Measurements from ENCODE around the gene KIFBP. TPM values are rescaled to one million over a fixed set of nuclear protein-coding genes. Genes with fewer than 3 reads are reported as not detected.

Gene KIFBP
- polyA plus RNA-seq, 3 donors = 0.52 to 4.0 (median 1.4) TPM

DNA sequence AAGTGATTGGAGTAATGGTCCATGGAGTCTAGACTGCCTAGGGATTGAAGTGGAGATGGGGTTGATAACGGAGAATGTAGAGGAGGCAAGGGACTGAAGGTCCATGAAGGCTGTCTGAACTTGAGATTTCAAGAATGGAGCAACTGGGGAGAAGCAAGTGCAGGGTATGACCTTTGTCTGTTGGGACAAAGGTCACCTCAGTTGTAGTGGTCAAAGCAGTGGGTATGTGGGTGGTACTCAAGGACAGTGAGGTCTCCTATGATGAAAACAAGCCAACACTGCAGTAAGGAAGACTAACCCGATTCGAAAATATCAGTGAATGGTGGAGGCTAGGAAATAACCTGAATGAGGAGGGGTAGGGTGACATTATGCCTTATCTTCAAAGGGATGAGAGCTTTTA is 38.0 kb upstream of the KIFBP start:
- Histone ChIP-seq H3K4me3 (replicated peaks in 1 of 3; ENCODE audit: low read depth in 2 of 3, low read length in 3 of 3) (no peak overlapping the region), H3K4me1 (ENCODE audit: control insufficient read depth in 1 of 2, insufficient read depth in 2 of 2, low read length in 2 of 2) (peaks cover 8 to 9% of the 10 kb centered on the region in 2 donors), H3K4me2 (replicated peaks; ENCODE audit: extremely low read depth, low read length, poor library complexity, severe bottlenecking) (no peak overlapping the region), H3K9ac (ENCODE audit: insufficient read depth, low read length, poor library complexity, severe bottlenecking) (no peak overlapping the region), H3K9me3 (replicated peaks in 1 of 2; ENCODE audit: control insufficient read depth in 1 of 2, insufficient read depth in 1 of 2, low read length in 2 of 2) (no peaks in the 10 kb centered on the region), H3K36me3 (replicated peaks in 1 of 2; ENCODE audit: control insufficient read depth in 1 of 2, insufficient read depth in 2 of 2, low read length in 2 of 2) (peaks cover 27 to 49% of the 10 kb centered on the region in 2 donors), H2AFZ (ENCODE audit: insufficient read depth, low read depth, low read length, poor library complexity, severe bottlenecking) (no peak overlapping the region), H4K20me1 (ENCODE audit: insufficient read depth, low read length) (no peaks in the 10 kb centered on the region), H3K27ac (ENCODE audit: low read depth in 1 of 2, low read length in 2 of 2) (no peak overlapping the region), H3K79me2 (ENCODE audit: insufficient read depth, low read length) (no peaks in the 10 kb centered on the region), H3K27me3 (ENCODE audit: control insufficient read depth in 2 of 2, insufficient read depth in 2 of 2, low read length in 2 of 2) (no peaks in the 10 kb centered on the region)
- intact Hi-C loops (cut with micrococcal nuclease) = no loop called here
- Mint-ChIP-seq H3K4me1 (peaks cover 6% of the 10 kb centered on the region), H3K27me3 (ENCODE audit: low read depth in 3 of 3) (peaks cover 0 to 2% (median 0%) of the 10 kb centered on the region in 3 donors), H3K4me3 (no peak overlapping the region), H3K27ac (no peak overlapping the region), H3K9me3 (no peaks in the 10 kb centered on the region), H3K36me3 (peaks cover 1 to 21% of the 10 kb centered on the region in 2 donors)
- TF ChIP-seq, protein P1, sequence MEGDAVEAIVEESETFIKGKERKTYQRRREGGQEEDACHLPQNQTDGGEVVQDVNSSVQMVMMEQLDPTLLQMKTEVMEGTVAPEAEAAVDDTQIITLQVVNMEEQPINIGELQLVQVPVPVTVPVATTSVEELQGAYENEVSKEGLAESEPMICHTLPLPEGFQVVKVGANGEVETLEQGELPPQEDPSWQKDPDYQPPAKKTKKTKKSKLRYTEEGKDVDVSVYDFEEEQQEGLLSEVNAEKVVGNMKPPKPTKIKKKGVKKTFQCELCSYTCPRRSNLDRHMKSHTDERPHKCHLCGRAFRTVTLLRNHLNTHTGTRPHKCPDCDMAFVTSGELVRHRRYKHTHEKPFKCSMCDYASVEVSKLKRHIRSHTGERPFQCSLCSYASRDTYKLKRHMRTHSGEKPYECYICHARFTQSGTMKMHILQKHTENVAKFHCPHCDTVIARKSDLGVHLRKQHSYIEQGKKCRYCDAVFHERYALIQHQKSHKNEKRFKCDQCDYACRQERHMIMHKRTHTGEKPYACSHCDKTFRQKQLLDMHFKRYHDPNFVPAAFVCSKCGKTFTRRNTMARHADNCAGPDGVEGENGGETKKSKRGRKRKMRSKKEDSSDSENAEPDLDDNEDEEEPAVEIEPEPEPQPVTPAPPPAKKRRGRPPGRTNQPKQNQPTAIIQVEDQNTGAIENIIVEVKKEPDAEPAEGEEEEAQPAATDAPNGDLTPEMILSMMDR (IDR thresholded peaks at IDR 0.05) = no peak
- WGBS (ENCODE audit: insufficient coverage) = 92% methylated on average over 3 of the region's 3 CpGs
- no peak for DNase-seq

DNA sequence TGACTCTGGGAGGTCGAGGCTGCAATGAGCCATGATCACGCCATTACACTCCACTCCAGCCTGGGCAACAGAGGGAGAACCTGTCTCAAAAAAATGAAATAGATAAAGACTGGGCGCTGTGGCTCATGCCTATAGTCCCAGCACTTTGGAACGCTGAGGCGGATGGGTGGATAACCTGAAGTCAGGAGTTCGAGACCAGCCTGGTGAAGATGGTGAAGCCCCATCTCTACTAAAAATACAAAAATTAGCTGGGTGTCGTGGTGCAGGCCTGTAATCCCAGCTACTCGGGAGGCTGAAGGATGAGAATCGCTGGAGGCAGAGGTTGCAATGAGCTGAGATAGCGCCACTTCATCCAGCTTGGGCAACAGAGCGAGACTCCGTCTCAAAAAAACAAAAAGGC is 33.7 kb upstream of the KIFBP start:
- Histone ChIP-seq H4K20me1 (ENCODE audit: insufficient read depth, low read length) (peaks cover 29% of the 10 kb centered on the region), H3K27ac (ENCODE audit: low read depth in 1 of 2, low read length in 2 of 2) (peak overlapping the region in 1 of 2 donors; percentile 99)
- peak overlapping the region in 6 of 7 donors; percentile 15 to 99 (median 63) for H3K27ac Mint-ChIP-seq

More for the DNA sequence above, 33.7 kb upstream of the KIFBP start:
- Histone ChIP-seq H3K4me3 (replicated peaks in 1 of 3; ENCODE audit: low read depth in 2 of 3, low read length in 3 of 3) (no peak overlapping the region), H3K4me2 (replicated peaks; ENCODE audit: extremely low read depth, low read length, poor library complexity, severe bottlenecking) (no peak overlapping the region), H3K9me3 (replicated peaks in 1 of 2; ENCODE audit: control insufficient read depth in 1 of 2, insufficient read depth in 1 of 2, low read length in 2 of 2) (no peaks in the 10 kb centered on the region), H3K27me3 (ENCODE audit: control insufficient read depth in 2 of 2, insufficient read depth in 2 of 2, low read length in 2 of 2) (no peaks in the 10 kb centered on the region), H3K9ac (ENCODE audit: insufficient read depth, low read length, poor library complexity, severe bottlenecking) (no peak overlapping the region), H3K79me2 (ENCODE audit: insufficient read depth, low read length) (peaks cover 41% of the 10 kb centered on the region), H3K36me3 (replicated peaks in 1 of 2; ENCODE audit: control insufficient read depth in 1 of 2, insufficient read depth in 2 of 2, low read length in 2 of 2) (peaks cover 6 to 21% of the 10 kb centered on the region in 2 donors), H3K4me1 (ENCODE audit: control insufficient read depth in 1 of 2, insufficient read depth in 2 of 2, low read length in 2 of 2) (peaks cover 22 to 23% of the 10 kb centered on the region in 2 donors), H2AFZ (ENCODE audit: insufficient read depth, low read depth, low read length, poor library complexity, severe bottlenecking) (peak overlapping the region; percentile 84)
- Mint-ChIP-seq H3K4me1 (peaks cover 24% of the 10 kb centered on the region), H3K9me3 (peaks cover 0 to 5% (median 0%) of the 10 kb centered on the region in 7 donors), H3K27me3 (ENCODE audit: low read depth in 3 of 3) (peaks cover 0 to 3% (median 2%) of the 10 kb centered on the region in 3 donors), H3K36me3 (peaks cover 7 to 10% of the 10 kb centered on the region in 2 donors), H3K4me3 (no peak overlapping the region)
- intact Hi-C loops (cut with micrococcal nuclease) = loop anchor here in 1 of 2 donors (5.0 kb wide), 1 partner anchor 167 kb away; the partner anchor contains the start of gene VPS26A
- 85% methylated on average over 4 of the region's 12 CpGs for WGBS (ENCODE audit: insufficient coverage)
- TF ChIP-seq, protein P1 (IDR thresholded peaks at IDR 0.05) = no peak
- no peak for DNase-seq

All from CD14-positive monocyte (primary cell).